B cell (primary cell): Measurements from ENCODE around the gene TTC1. TPM values are rescaled to one million over a fixed set of nuclear protein-coding genes. Genes with fewer than 3 reads are reported as not detected.
A peak's percentile ranks its signal among the peaks of the same experiment; 100 is the strongest.

Source experiments
- ATAC-seq: fragments of 200-7000 bp; cut with Tn5 transposase; one replicate; pipeline ENCODE4 v1.10.0; 2021; ENCODE audit warnings: low read depth, mild to moderate bottlenecking, moderate number of reproducible peaks, moderate library complexity
- CTCF ChIA-PET: fragments of 350-600 bp; sonication (Branson Sonifier 250); formaldehyde crosslinking; loops from one replicate; lab custom pipeline; 2021; ENCODE audit warnings: antibody characterized with exemption, inconsistent platforms; lab: Charles Lee
- POLR2A ChIA-PET: fragments of 350-600 bp; sonication (Branson Sonifier 250); formaldehyde crosslinking; loops from one replicate; lab custom pipeline; 2021; ENCODE audit warnings: antibody characterized with exemption; lab: Charles Lee
- DNase-seq: peaks from one replicate; pipeline ENCODE4 v3.0.0; 2013
- H2AFZ ChIP-seq: 2 replicates; pipeline ENCODE4 v1.6.1; 2012; ENCODE audit warnings: mild to moderate bottlenecking, low read depth, low read length; ENCODE audit not compliant: insufficient read depth, poor library complexity, severe bottlenecking
- H3K27ac ChIP-seq, 2 donors: 1 replicate in 1 of 2; 2 replicates in 1 of 2; pipeline ENCODE4 v1.5.1; 2012 to 2013; ENCODE audit warnings: low read length in 2 of 2, mild to moderate bottlenecking in 2 of 2, moderate library complexity in 1 of 2
- H3K27me3 ChIP-seq, 4 experiments: fragments of 200-600 bp in 1 of 4; sonication (generic) in 1 of 4; replicated peaks in 1 of 4; 1 replicate in 2 of 4; 2 replicates in 2 of 4; pipeline versions ENCODE4 v1.6.1 to v1.7.0; 2013 to 2016; ENCODE audit warnings: low read length in 3 of 4, mild to moderate bottlenecking in 2 of 4, mixed read lengths in 1 of 4, moderate library complexity in 1 of 4; ENCODE audit not compliant: insufficient read depth in 4 of 4, control insufficient read depth in 3 of 4; ENCODE audit errors: control extremely low read depth in 1 of 4
- H3K36me3 ChIP-seq, 2 experiments: replicated peaks in 1 of 2; 1 replicate in 1 of 2; 2 replicates in 1 of 2; pipeline versions ENCODE4 v1.6.1 to v1.7.1; 2013; ENCODE audit warnings: low read length in 1 of 2; ENCODE audit not compliant: insufficient read depth in 2 of 2, control insufficient read depth in 1 of 2; ENCODE audit errors: control extremely low read depth in 1 of 2, extremely low read depth in 1 of 2
- H3K4me1 ChIP-seq, 2 donors: fragments of 200-600 bp in 1 of 2; sonication (generic) in 1 of 2; 1 replicate in 1 of 2; 2 replicates in 1 of 2; pipeline versions ENCODE4 v1.5.1 to v1.6.1; 2013 to 2017; ENCODE audit warnings: low read length in 2 of 2; ENCODE audit not compliant: control insufficient read depth in 2 of 2, insufficient read depth in 2 of 2
- H3K4me2 ChIP-seq: replicated peaks from 2 replicates; pipeline ENCODE3; 2012; ENCODE audit warnings: mild to moderate bottlenecking, low read depth, low read length; ENCODE audit not compliant: poor library complexity, severe bottlenecking
- H3K4me3 ChIP-seq, 5 experiments: fragments of 200-600 bp in 1 of 5; sonication (generic) in 1 of 5; 1 replicate in 3 of 5; 2 replicates in 2 of 5; pipeline versions ENCODE4 v1.5.1 to v1.7.0; 2011 to 2016; ENCODE audit warnings: low read length in 4 of 5, mild to moderate bottlenecking in 4 of 5, low read depth in 2 of 5, control low read depth in 1 of 5, moderate library complexity in 1 of 5; ENCODE audit not compliant: insufficient read depth in 1 of 5; ENCODE audit errors: control extremely low read depth in 1 of 5, extremely low read depth in 1 of 5
- H3K79me2 ChIP-seq: fragments of 200-600 bp; sonication (generic); one replicate; pipeline ENCODE4 v1.6.0; 2016; ENCODE audit warnings: low read length; ENCODE audit not compliant: control insufficient read depth, insufficient read depth
- H3K9ac ChIP-seq: fragments of 200-600 bp; sonication (generic); 2 replicates; pipeline ENCODE4 v1.6.1; 2017; ENCODE audit warnings: mild to moderate bottlenecking, low read length, moderate library complexity
- H3K9me3 ChIP-seq, 3 donors: one replicate each; pipeline versions ENCODE4 v1.6.1 to v1.7.1; 2013; ENCODE audit warnings: low read length in 2 of 3; ENCODE audit not compliant: control insufficient read depth in 2 of 3, insufficient read depth in 1 of 3; ENCODE audit errors: control extremely low read depth in 1 of 3
- H4K20me1 ChIP-seq: 2 replicates; pipeline ENCODE4 v1.6.0; 2012; ENCODE audit warnings: mild to moderate bottlenecking, low read length; ENCODE audit not compliant: insufficient read depth, control insufficient read depth, poor library complexity, severe bottlenecking
- H3K27ac Mint-ChIP-seq: one replicate; pipeline ENCODE4 v1.8.0; 2021; ENCODE audit warnings: mixed read lengths
- H3K27me3 Mint-ChIP-seq: one replicate; pipeline ENCODE4 v1.8.0; 2021; ENCODE audit warnings: mixed read lengths
- H3K4me1 Mint-ChIP-seq: one replicate; pipeline ENCODE4 v1.8.0; 2021; ENCODE audit warnings: mixed read lengths
- H3K4me3 Mint-ChIP-seq: one replicate; pipeline ENCODE4 v1.8.0; 2021; ENCODE audit warnings: mixed read lengths
- H3K9me3 Mint-ChIP-seq: one replicate; pipeline ENCODE4 v1.8.0; 2022; ENCODE audit warnings: mixed read lengths; ENCODE audit not compliant: insufficient read depth
- EZH2 ChIP-seq: IDR thresholded peaks from 2 replicates; pipeline ENCODE4 v1.6.1; 2012; ENCODE audit warnings: borderline replicate concordance, low read depth, mild to moderate bottlenecking, moderate library complexity, low read length; ENCODE audit not compliant: insufficient read depth, poor library complexity, severe bottlenecking
- WGBS: methylation state at CpG from one replicate; pipeline ENCODE4 v1.1.5; 2013; ENCODE audit warnings: missing lambda C conversion rate; ENCODE audit not compliant: insufficient coverage; 5-methylcytosine and 5-hydroxymethylcytosine counted together
- intact Hi-C: fragments of 100-400 bp; cut with micrococcal nuclease; formaldehyde crosslinking; loops from one replicate; pipeline ENCODE4 v1.10.0; 2022
- polyA plus RNA-seq: library from polyadenylated mRNA; depleted of rRNA; stranded (reverse); fragments of >200 nt; gene quantifications from 2 replicates; pipeline ENCODE4 v1.2.3, GENCODE V29; 2012
- total RNA-seq, 2 donors: library from RNA; stranded (reverse); fragments of 120-200 nt in 1 of 2; gene quantifications; 1 replicate in 1 of 2; 2 replicates in 1 of 2; pipeline versions ENCODE4 v1.2.3 to v1.2.4, GENCODE V29; 2013 to 2022
- TF ChIP-seq, protein P1 (sequence below): fragments of 200-600 bp; IDR thresholded peaks from one replicate; pipeline ENCODE4 v1.8.0; 2022; ENCODE audit warnings: antibody characterized with exemption, mild to moderate bottlenecking

Gene TTC1
- total and polyA plus RNA-seq, 2 donors (not counting 1 experiment from before 2014, with no cell fraction given), result 12.1 to 40.4 TPM

- Histone ChIP-seq H3K4me3 (no peak overlapping the region), H3K4me2 (no peak overlapping the region), H3K4me1 (no peaks in the 10 kb centered on the region), H3K79me2 (peaks cover 31% of the 10 kb centered on the region), H3K9me3 (no peaks in the 10 kb centered on the region), H2AFZ (no peak overlapping the region), H4K20me1 (peaks cover 32% of the 10 kb centered on the region), H3K36me3 (peaks cover 11 to 28% of the 10 kb centered on the region in 2 experiments), H3K9ac (no peak overlapping the region), H3K27me3 (no peaks in the 10 kb centered on the region), H3K27ac (no peak overlapping the region)
- DNase-seq, result no peak
- Mint-ChIP-seq H3K27ac (no peak overlapping the region), H3K4me1 (peaks cover 5% of the 10 kb centered on the region), H3K27me3 (no peaks in the 10 kb centered on the region), H3K4me3 (no peak overlapping the region), H3K9me3 (no peaks in the 10 kb centered on the region)
- CTCF ChIA-PET, result interaction anchor here (0.7 to 6.4 kb wide), 9 partner anchors 9 to 735 kb away, joined by 3 to 140 read pairs (median 11); partner anchors contain the start of gene TTC1
- TF ChIP-seq EZH2, result no peak
- TF ChIP-seq, protein P1, sequence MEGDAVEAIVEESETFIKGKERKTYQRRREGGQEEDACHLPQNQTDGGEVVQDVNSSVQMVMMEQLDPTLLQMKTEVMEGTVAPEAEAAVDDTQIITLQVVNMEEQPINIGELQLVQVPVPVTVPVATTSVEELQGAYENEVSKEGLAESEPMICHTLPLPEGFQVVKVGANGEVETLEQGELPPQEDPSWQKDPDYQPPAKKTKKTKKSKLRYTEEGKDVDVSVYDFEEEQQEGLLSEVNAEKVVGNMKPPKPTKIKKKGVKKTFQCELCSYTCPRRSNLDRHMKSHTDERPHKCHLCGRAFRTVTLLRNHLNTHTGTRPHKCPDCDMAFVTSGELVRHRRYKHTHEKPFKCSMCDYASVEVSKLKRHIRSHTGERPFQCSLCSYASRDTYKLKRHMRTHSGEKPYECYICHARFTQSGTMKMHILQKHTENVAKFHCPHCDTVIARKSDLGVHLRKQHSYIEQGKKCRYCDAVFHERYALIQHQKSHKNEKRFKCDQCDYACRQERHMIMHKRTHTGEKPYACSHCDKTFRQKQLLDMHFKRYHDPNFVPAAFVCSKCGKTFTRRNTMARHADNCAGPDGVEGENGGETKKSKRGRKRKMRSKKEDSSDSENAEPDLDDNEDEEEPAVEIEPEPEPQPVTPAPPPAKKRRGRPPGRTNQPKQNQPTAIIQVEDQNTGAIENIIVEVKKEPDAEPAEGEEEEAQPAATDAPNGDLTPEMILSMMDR, result no peak
- no peak for ATAC-seq
- WGBS, result no CpG with 5 or more reads among the region's 4 CpGs
- intact Hi-C loops, result loop anchor here (5.0 kb wide), 1 partner anchor 176 kb away; no protein-coding TSS in a partner anchor
- POLR2A ChIA-PET, result no interaction called here
Observed at GRCh38 chr5:160020964-160021363, 12.0 kb downstream of the TTC1 start.

DNA sequence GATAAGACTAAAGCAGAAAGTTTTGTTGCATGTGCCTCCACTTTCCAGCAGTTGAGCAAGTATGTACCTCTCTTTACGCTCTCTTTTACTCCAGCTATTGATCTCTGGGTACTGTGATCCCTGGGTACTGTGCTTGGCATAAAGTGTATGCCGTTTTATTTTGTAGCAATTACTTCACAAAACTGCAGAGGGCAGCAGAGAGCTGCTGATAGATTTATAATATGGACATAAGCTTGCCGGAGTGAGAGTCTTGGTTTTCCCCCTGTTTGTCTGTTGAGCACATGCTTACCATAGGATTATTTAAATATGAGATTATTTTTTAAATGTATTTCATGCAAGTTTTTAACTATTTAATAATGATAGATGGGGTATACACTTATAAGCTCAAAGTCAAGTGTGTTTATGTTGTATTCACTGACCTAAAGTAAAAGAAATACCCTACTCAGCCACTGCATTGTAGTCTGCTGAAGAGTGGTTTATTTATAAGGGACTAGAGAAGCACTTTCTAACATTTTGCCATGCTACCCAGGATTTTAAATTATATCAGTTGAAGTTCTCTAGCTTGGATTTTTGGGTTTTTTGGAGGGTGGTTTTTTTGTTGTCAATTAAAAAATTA, 13.0 kb downstream of the TTC1 start:
- ChIA-PET CTCF (interaction anchor here (0.5 to 6.4 kb wide), 27 partner anchors 9 to 865 kb away, joined by 3 to 140 read pairs (median 4); partner anchors contain the start of gene TTC1), POLR2A (interaction anchor here (0.7 to 1.2 kb wide), 2 partner anchors 13 to 24 kb away, joined by 4 read pairs; partner anchors contain the start of gene TTC1)
- peak; percentile 78 for DNase-seq
- Histone ChIP-seq H3K9ac (no peak overlapping the region), H3K4me3 (no peak overlapping the region), H3K36me3 (peaks cover 6 to 26% of the 10 kb centered on the region in 2 experiments), H4K20me1 (peaks cover 36% of the 10 kb centered on the region), H3K4me1 (no peaks in the 10 kb centered on the region), H2AFZ (no peak overlapping the region), H3K9me3 (no peaks in the 10 kb centered on the region), H3K27ac (no peak overlapping the region), H3K4me2 (no peak overlapping the region), H3K27me3 (no peaks in the 10 kb centered on the region), H3K79me2 (peaks cover 37% of the 10 kb centered on the region)
- no peak overlapping the region for H3K27ac Mint-ChIP-seq
- intact Hi-C loops, result loop anchor here (1.0 to 5.0 kb wide), 2 partner anchors 175 to 369 kb away; no protein-coding TSS in a partner anchor
- WGBS, result 0% methylated on average over 1 of the region's 3 CpGs
- H3K27me3 Mint-ChIP-seq, result no peaks in the 10 kb centered on the region
- H3K4me3 Mint-ChIP-seq, result no peak overlapping the region
- H3K9me3 Mint-ChIP-seq, result no peaks in the 10 kb centered on the region
- H3K4me1 Mint-ChIP-seq, result peaks cover 5% of the 10 kb centered on the region
- TF ChIP-seq EZH2, result no peak
- TF ChIP-seq, protein P1, result peak; percentile 95
- peak; percentile 92 for ATAC-seq
